HG02852 (cell line): ENCODE results near the gene FITM2.

ENCODE experiments used
- ATAC-seq: cut with Tn5 transposase; IDR thresholded peaks from one replicate; pipeline ENCODE4 v1.9.1; 2021; ENCODE audit warnings: mild to moderate bottlenecking, moderate library complexity; ENCODE audit not compliant: unreplicated experiment

The FITM2 gene

GRCh38 chr20:44284032-44284431 lies 27.0 kb downstream of the FITM2 start:
- ATAC-seq: no peak

- no peak for ATAC-seq
Measured at GRCh38 chr20:44282192-44282591, 28.8 kb downstream of the FITM2 start.

- no peak for ATAC-seq
Measured at GRCh38 chr20:44280387-44280786, 30.6 kb downstream of the FITM2 start.

GRCh38 chr20:44279228-44279627 lies 31.8 kb downstream of the FITM2 start:
- ATAC-seq: no peak

GRCh38 chr20:44274303-44275017 lies 36.5 kb downstream of the FITM2 start:
- no peak for ATAC-seq

- ATAC-seq: peak; percentile 66
Measured at GRCh38 chr20:44273231-44274215, 37.5 kb downstream of the FITM2 start.

GRCh38 chr20:44271915-44272663 lies 38.9 kb downstream of the FITM2 start:
- ATAC-seq: no peak

GRCh38 chr20:44268802-44269201 lies 42.2 kb downstream of the FITM2 start:
- ATAC-seq: no peak

- no peak for ATAC-seq
Measured at GRCh38 chr20:44264287-44264686, 46.7 kb downstream of the FITM2 start.

GRCh38 chr20:44258226-44258890 lies 52.6 kb downstream of the FITM2 start:
- no peak for ATAC-seq

GRCh38 chr20:44256961-44257360 lies 54.0 kb downstream of the FITM2 start:
- ATAC-seq: no peak

GRCh38 chr20:44255942-44256341 lies 55.1 kb downstream of the FITM2 start:
- ATAC-seq: no peak

- ATAC-seq: no peak
Measured at GRCh38 chr20:44254073-44254472, 56.9 kb downstream of the FITM2 start.

- no peak for ATAC-seq
Measured at GRCh38 chr20:44253528-44253927, 57.5 kb downstream of the FITM2 start.
